Body of pancreas (tissue), 4 donors: ENCODE measurements around the gene SHF. TPM values are rescaled to one million over a fixed set of nuclear protein-coding genes. Genes with fewer than 3 reads are reported as not detected.
A peak's percentile ranks its signal among the peaks of the same experiment; 100 is the strongest.

Experiments
- ATAC-seq: fragments of 150-250 bp; one replicate; pipeline ENCODE4 v1.9.1; 2016
- DNase-seq, 4 donors: peaks; one replicate each; pipeline ENCODE4 v3.0.0-alpha.2; 2019
- H3K27ac ChIP-seq, 4 donors: fragments of 200-600 bp; sonication (generic); 1 replicate in 3 of 4; 2 replicates in 1 of 4; pipeline versions ENCODE4 v1.5.1 to v1.6.1; 2016 to 2019; ENCODE audit warnings: mild to moderate bottlenecking in 1 of 4, mixed read lengths in 1 of 4, moderate library complexity in 1 of 4
- H3K27me3 ChIP-seq, 2 donors: fragments of 200-600 bp; sonication (generic); one replicate each; pipeline ENCODE4 v1.6.0; 2016; ENCODE audit warnings: mild to moderate bottlenecking in 1 of 2
- H3K36me3 ChIP-seq, 2 donors: fragments of 200-600 bp; sonication (generic); replicated peaks in 1 of 2; 2 replicates each; pipeline ENCODE4 v1.5.1; 2016; ENCODE audit warnings: low read depth in 2 of 2; ENCODE audit not compliant: insufficient read depth in 1 of 2
- H3K4me1 ChIP-seq: fragments of 200-600 bp; sonication (generic); one replicate; pipeline ENCODE4 v1.6.0; 2016
- H3K4me3 ChIP-seq, 2 donors: fragments of 200-600 bp; sonication (generic); 1 replicate in 1 of 2; 2 replicates in 1 of 2; pipeline ENCODE4 v1.5.1; 2016 to 2019
- H3K9me3 ChIP-seq, 3 donors: fragments of 200-600 bp; sonication (generic); 1 replicate in 2 of 3; 2 replicates in 1 of 3; pipeline ENCODE4 v1.5.1; 2016
- POLR2A ChIP-seq, 3 donors: fragments of 450-650 bp; IDR thresholded peaks; one replicate each; pipeline ENCODE4 v1.6.1; 2016; ENCODE audit warnings: antibody characterized with exemption in 3 of 3, mild to moderate bottlenecking in 2 of 3
- WGBS, 2 donors: methylation state at CpG; one replicate each; pipeline ENCODE4 v1.1.5; 2017; 5-methylcytosine and 5-hydroxymethylcytosine counted together
- intact Hi-C: fragments of 100-400 bp; cut with DNase I; formaldehyde crosslinking; loops from one replicate; pipeline ENCODE4 v1.15.1; 2023
- total RNA-seq, 2 donors: library from RNA; depleted of rRNA; stranded (reverse); fragments of >200 nt; gene quantifications; one replicate each; pipeline ENCODE4 v1.1.0, GENCODE V29; 2016
- TF ChIP-seq, protein P1 (sequence below), 7 experiments: fragments of 450-650 bp in 4 of 7; fragments of 200-600 bp in 3 of 7; sonication (generic) in 3 of 7; IDR thresholded peaks; one replicate each; pipeline ENCODE4 v1.5.1; 2016 to 2019; ENCODE audit warnings: antibody characterized with exemption in 7 of 7

SHF gene
- total RNA-seq, 2 donors from 2014 or later = 2.0 to 2.9 TPM

- intact Hi-C loops = loop anchor here (5.0 kb wide), 1 partner anchor 190 kb away; no protein-coding TSS in a partner anchor
- Histone ChIP-seq H3K27me3 (no peaks in the 10 kb centered on the region), H3K9me3 (no peaks in the 10 kb centered on the region), H3K36me3 (no peaks in the 10 kb centered on the region), H3K27ac (peak overlapping the region in 1 of 4 donors; percentile 97), H3K4me1 (peaks cover 16% of the 10 kb centered on the region), H3K4me3 (no peak overlapping the region)
- DNase-seq (no peak), ATAC-seq (no peak)
- no peak for TF ChIP-seq POLR2A (IDR thresholded peaks at IDR 0.05)
- TF ChIP-seq, protein P1, sequence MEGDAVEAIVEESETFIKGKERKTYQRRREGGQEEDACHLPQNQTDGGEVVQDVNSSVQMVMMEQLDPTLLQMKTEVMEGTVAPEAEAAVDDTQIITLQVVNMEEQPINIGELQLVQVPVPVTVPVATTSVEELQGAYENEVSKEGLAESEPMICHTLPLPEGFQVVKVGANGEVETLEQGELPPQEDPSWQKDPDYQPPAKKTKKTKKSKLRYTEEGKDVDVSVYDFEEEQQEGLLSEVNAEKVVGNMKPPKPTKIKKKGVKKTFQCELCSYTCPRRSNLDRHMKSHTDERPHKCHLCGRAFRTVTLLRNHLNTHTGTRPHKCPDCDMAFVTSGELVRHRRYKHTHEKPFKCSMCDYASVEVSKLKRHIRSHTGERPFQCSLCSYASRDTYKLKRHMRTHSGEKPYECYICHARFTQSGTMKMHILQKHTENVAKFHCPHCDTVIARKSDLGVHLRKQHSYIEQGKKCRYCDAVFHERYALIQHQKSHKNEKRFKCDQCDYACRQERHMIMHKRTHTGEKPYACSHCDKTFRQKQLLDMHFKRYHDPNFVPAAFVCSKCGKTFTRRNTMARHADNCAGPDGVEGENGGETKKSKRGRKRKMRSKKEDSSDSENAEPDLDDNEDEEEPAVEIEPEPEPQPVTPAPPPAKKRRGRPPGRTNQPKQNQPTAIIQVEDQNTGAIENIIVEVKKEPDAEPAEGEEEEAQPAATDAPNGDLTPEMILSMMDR (IDR thresholded peaks at IDR 0.05) = no peak
- 78 to 85% methylated on average over 5 to 7 of the region's 7 CpGs for WGBS, 2 donors
These were observed 14.1 kb upstream of the SHF start for GRCh38 chr15:45201869-45202268.

- Histone ChIP-seq H3K4me1 (peaks cover 16% of the 10 kb centered on the region), H3K27me3 (no peaks in the 10 kb centered on the region), H3K36me3 (no peaks in the 10 kb centered on the region), H3K9me3 (no peaks in the 10 kb centered on the region), H3K27ac (peak overlapping the region in 3 of 4 donors; percentile 93 to 98 (median 97)), H3K4me3 (no peak overlapping the region)
- intact Hi-C loops = loop anchor here (5.0 kb wide), 1 partner anchor 191 kb away; no protein-coding TSS in a partner anchor
- ATAC-seq (no peak), DNase-seq (no peak)
- TF ChIP-seq POLR2A (IDR thresholded peaks at IDR 0.05) = no peak
- TF ChIP-seq, protein P1 (IDR thresholded peaks at IDR 0.05) = no peak
- 53 to 54% methylated on average over 3 of the region's 3 CpGs for WGBS, 2 donors
These were observed 13.7 kb upstream of the SHF start for GRCh38 chr15:45201557-45201859.

GRCh38 chr15:45200799-45201556 is 13.2 kb upstream of the SHF start:
- Histone ChIP-seq H3K9me3 (no peaks in the 10 kb centered on the region), H3K36me3 (no peaks in the 10 kb centered on the region), H3K4me3 (peak overlapping the region in 1 of 2 donors; percentile 9), H3K4me1 (peaks cover 16% of the 10 kb centered on the region), H3K27ac (peak overlapping the region; percentile 93 to 100 (median 98)), H3K27me3 (no peaks in the 10 kb centered on the region)
- intact Hi-C loops = loop anchor here (5.0 kb wide), 1 partner anchor 191 kb away; no protein-coding TSS in a partner anchor
- 4 to 19% methylated on average over 4 to 34 of the region's 34 CpGs for WGBS, 2 donors
- TF ChIP-seq POLR2A (IDR thresholded peaks at IDR 0.05) = no peak
- TF ChIP-seq, protein P1 (IDR thresholded peaks at IDR 0.05) = no peak
- DNase-seq = peak; percentile 84 to 87 (median 86)
- ATAC-seq = peak; percentile 40

DNA sequence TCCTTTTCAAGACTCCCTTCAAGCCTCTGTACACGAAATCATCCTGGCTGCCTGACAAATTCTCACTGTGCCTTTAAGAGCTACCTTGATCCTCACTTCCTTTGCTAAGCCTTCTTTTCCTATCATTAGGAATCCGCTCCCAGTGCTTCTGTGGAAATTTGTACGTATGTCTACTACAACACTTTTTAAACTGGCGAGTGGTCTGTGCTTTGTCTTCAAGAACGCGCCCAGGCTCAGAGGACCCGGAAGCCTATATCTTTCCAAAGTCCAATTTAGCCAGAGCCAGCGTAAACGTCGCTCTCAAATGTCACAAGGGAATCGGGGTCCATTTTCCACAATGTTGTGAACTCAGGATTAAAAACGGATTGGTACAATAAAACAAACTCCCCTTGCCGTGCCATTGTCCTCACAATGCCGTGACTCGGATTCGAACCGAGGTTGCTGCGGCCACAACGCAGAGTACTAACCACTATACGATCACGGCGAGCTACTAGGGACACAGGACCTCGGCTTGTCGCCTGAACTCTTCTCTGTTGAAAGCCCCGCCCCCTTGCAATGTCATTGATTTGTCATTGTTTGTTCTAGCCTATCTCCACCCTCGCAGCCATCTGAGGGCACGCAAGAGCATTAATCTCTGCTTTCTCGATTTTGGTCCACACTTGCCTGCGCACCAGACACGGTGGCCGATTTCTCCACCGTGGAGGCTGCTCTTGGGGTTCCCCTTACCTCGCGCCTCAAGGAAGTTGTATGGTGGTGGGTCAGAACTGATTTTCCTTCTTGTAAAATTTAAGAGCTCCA is 12.4 kb upstream of the SHF start:
- WGBS, 2 donors = 0% methylated on average over 29 to 34 of the region's 34 CpGs
- intact Hi-C loops = loop anchor here (5.0 kb wide), 1 partner anchor 192 kb away; no protein-coding TSS in a partner anchor
- TF ChIP-seq, protein P1 (IDR thresholded peaks at IDR 0.05) = no peak
- TF ChIP-seq POLR2A (IDR thresholded peaks at IDR 0.05) = peak; percentile 85 to 97 (median 97)
- Histone ChIP-seq H3K4me3 (peak overlapping the region; percentile 9 to 22), H3K36me3 (no peaks in the 10 kb centered on the region), H3K4me1 (peaks cover 16% of the 10 kb centered on the region), H3K27ac (peak overlapping the region; percentile 93 to 100 (median 98)), H3K27me3 (no peaks in the 10 kb centered on the region), H3K9me3 (no peaks in the 10 kb centered on the region)
- DNase-seq (peak; percentile 98 to 99 (median 98)), ATAC-seq (peak; percentile 77)
